HEK293T (cell line): ENCODE measurements around the gene TMEM120A.

Experiments
- CTBP1 ChIP-seq: fragments of 450-650 bp; IDR thresholded peaks from 2 replicates; pipeline ENCODE4 v1.6.1; 2016; ENCODE audit warnings: borderline replicate concordance
- FOXA1 ChIP-seq: fragments of 450-650 bp; IDR thresholded peaks from 2 replicates; pipeline ENCODE4 v1.6.1; 2016; ENCODE audit warnings: mild to moderate bottlenecking
- FOXK2 ChIP-seq: fragments of 450-650 bp; IDR thresholded peaks from 2 replicates; pipeline ENCODE4 v1.6.1; 2016; ENCODE audit warnings: mild to moderate bottlenecking
- FOXM1 ChIP-seq: fragments of 450-650 bp; IDR thresholded peaks from 2 replicates; pipeline ENCODE4 v1.6.1; 2017; ENCODE audit warnings: mild to moderate bottlenecking, borderline replicate concordance
- SP1 ChIP-seq: fragments of 450-650 bp; IDR thresholded peaks from 2 replicates; pipeline ENCODE4 v1.6.1; 2017
- SUZ12 ChIP-seq: fragments of 450-650 bp; IDR thresholded peaks from 2 replicates; pipeline ENCODE4 v1.6.1; 2016; ENCODE audit warnings: mild to moderate bottlenecking
- ZNF384 ChIP-seq: fragments of 450-650 bp; IDR thresholded peaks from 2 replicates; pipeline ENCODE4 v1.6.1; 2016

- TF ChIP-seq CTBP1: no peak
- no peak for TF ChIP-seq SUZ12
- TF ChIP-seq SP1: no peak
- TF ChIP-seq FOXA1: no peak
- TF ChIP-seq FOXK2: no peak
- TF ChIP-seq ZNF384: no peak
- TF ChIP-seq FOXM1: no peak
These were observed 22.2 kb downstream of the TMEM120A start for GRCh38 chr7:75971961-75972763.
